ENCODE data around the gene BEST3. TPM values are rescaled to one million over a fixed set of nuclear protein-coding genes. Genes with fewer than 3 reads are reported as not detected.

BEST3 gene
- total RNA-seq, 1 donor from 2014 or later: 0.77 TPM

- H3K9me3 Mint-ChIP-seq: no peaks in the 10 kb centered on the region
- TF ChIP-seq CTCF (conservative IDR thresholded peaks at IDR 0.05): no peak
- H3K36me3 Mint-ChIP-seq: no peaks in the 10 kb centered on the region
- DNase-seq (ENCODE audit: extremely low spot score, unreplicated experiment): no peak
- no peaks in the 10 kb centered on the region for H3K4me1 Mint-ChIP-seq (ENCODE audit: unreplicated experiment)
- H3K27me3 Mint-ChIP-seq: peaks cover 3% of the 10 kb centered on the region
- no peak overlapping the region for H3K27ac Mint-ChIP-seq
- no peak overlapping the region for H3K4me3 Mint-ChIP-seq
Observed at GRCh38 chr12:69620921-69621320, 78.2 kb downstream of the BEST3 start.

- DNase-seq (ENCODE audit: extremely low spot score, unreplicated experiment): no peak
- Mint-ChIP-seq H3K36me3 (no peaks in the 10 kb centered on the region), H3K4me1 (ENCODE audit: unreplicated experiment) (no peaks in the 10 kb centered on the region), H3K4me3 (no peak overlapping the region), H3K27me3 (peaks cover 2% of the 10 kb centered on the region), H3K27ac (no peak overlapping the region), H3K9me3 (no peaks in the 10 kb centered on the region)
- no peak for TF ChIP-seq CTCF (conservative IDR thresholded peaks at IDR 0.05)
Observed at GRCh38 chr12:69620077-69620476, 79.0 kb downstream of the BEST3 start.

GRCh38 chr12:69619050-69619449 is 80.1 kb downstream of the BEST3 start:
- Mint-ChIP-seq H3K4me1 (ENCODE audit: unreplicated experiment) (no peaks in the 10 kb centered on the region), H3K27me3 (no peaks in the 10 kb centered on the region), H3K36me3 (no peaks in the 10 kb centered on the region), H3K9me3 (no peaks in the 10 kb centered on the region), H3K27ac (no peak overlapping the region), H3K4me3 (no peak overlapping the region)
- no peak for TF ChIP-seq CTCF (conservative IDR thresholded peaks at IDR 0.05)
- DNase-seq (ENCODE audit: extremely low spot score, unreplicated experiment): no peak

GRCh38 chr12:69616025-69616424 is 83.1 kb downstream of the BEST3 start:
- Mint-ChIP-seq H3K4me3 (no peak overlapping the region), H3K36me3 (no peaks in the 10 kb centered on the region), H3K27ac (no peak overlapping the region), H3K4me1 (ENCODE audit: unreplicated experiment) (no peaks in the 10 kb centered on the region), H3K9me3 (no peaks in the 10 kb centered on the region), H3K27me3 (peaks cover 4% of the 10 kb centered on the region)
- no peak for TF ChIP-seq CTCF (conservative IDR thresholded peaks at IDR 0.05)
- DNase-seq (ENCODE audit: extremely low spot score, unreplicated experiment): no peak

- Mint-ChIP-seq H3K36me3 (no peaks in the 10 kb centered on the region), H3K27me3 (peaks cover 4% of the 10 kb centered on the region), H3K4me1 (ENCODE audit: unreplicated experiment) (no peaks in the 10 kb centered on the region), H3K4me3 (no peak overlapping the region), H3K27ac (no peak overlapping the region), H3K9me3 (no peaks in the 10 kb centered on the region)
- no peak for TF ChIP-seq CTCF (conservative IDR thresholded peaks at IDR 0.05)
- no peak for DNase-seq (ENCODE audit: extremely low spot score, unreplicated experiment)
Observed at GRCh38 chr12:69613351-69613750, 85.8 kb downstream of the BEST3 start.

- no peaks in the 10 kb centered on the region for H3K36me3 Mint-ChIP-seq
- TF ChIP-seq CTCF (conservative IDR thresholded peaks at IDR 0.05): no peak
- H3K27me3 Mint-ChIP-seq: peaks cover 4% of the 10 kb centered on the region
- H3K4me3 Mint-ChIP-seq: no peak within 1 kb of the TSS
- no peak for DNase-seq (ENCODE audit: extremely low spot score, unreplicated experiment)
- H3K27ac Mint-ChIP-seq: no peak within 1 kb of the TSS
- no peaks in the 10 kb centered on the region for H3K9me3 Mint-ChIP-seq
- no peaks in the 10 kb centered on the region for H3K4me1 Mint-ChIP-seq (ENCODE audit: unreplicated experiment)
Observed at GRCh38 chr12:69610729-69611128, 88.4 kb downstream of the BEST3 start, which contains the start of gene LRRC10. Gene LRRC10 (minus strand): TSS chr12:69610907. CDS start chr12:69610838, 69 bp downstream.
